ENCODE results near the gene LRRFIP2.

- no peak for TF ChIP-seq CTCF (IDR thresholded peaks at IDR 0.05; ENCODE audit: insufficient read depth, low read length)
- no peak for TF ChIP-seq POLR2AphosphoS5 (IDR thresholded peaks at IDR 0.05; ENCODE audit: low read depth)
- no peak for TF ChIP-seq REST (IDR thresholded peaks at IDR 0.05; ENCODE audit: insufficient replicate concordance, low read depth)
- TF ChIP-seq SPI1 (IDR thresholded peaks at IDR 0.05; ENCODE audit: borderline replicate concordance, low read depth) = no peak
Measured at GRCh38 chr3:37096288-37096687, 78.1 kb downstream of the LRRFIP2 start.

Measured in HL-60 (cell line).